IPS DF 6.9 (cell line): ENCODE results near the gene FARSB.

ENCODE experiments used
- DNase-seq: peaks from one replicate; pipeline ENCODE4 v3.0.0-alpha.2; 2013; ENCODE audit warnings: low read depth, low spot score
- H3K27ac ChIP-seq: one replicate; pipeline ENCODE4 v1.5.1; 2013; ENCODE audit warnings: low read length, control low read depth
- H3K27me3 ChIP-seq: 2 replicates; pipeline ENCODE4 v1.6.1; 2013; ENCODE audit warnings: mild to moderate bottlenecking, low read length; ENCODE audit not compliant: control insufficient read depth, insufficient read depth
- H3K36me3 ChIP-seq: 2 replicates; pipeline ENCODE4 v1.6.1; 2013; ENCODE audit warnings: low read length; ENCODE audit not compliant: control insufficient read depth, insufficient read depth
- H3K4me1 ChIP-seq: 2 replicates; pipeline ENCODE4 v1.6.1; 2013; ENCODE audit warnings: low read length; ENCODE audit not compliant: control insufficient read depth, insufficient read depth
- H3K4me3 ChIP-seq: 2 replicates; pipeline ENCODE4 v1.5.1; 2013; ENCODE audit warnings: mild to moderate bottlenecking, low read length
- H3K9me3 ChIP-seq: 2 replicates; pipeline ENCODE4 v1.6.1; 2013; ENCODE audit warnings: low read length, inconsistent platforms; ENCODE audit not compliant: control insufficient read depth, insufficient read depth
- WGBS: extraction: QIAGEN DNeasy Blood & Tissue Kit; methylation state at CpG from one replicate; pipeline ENCODE4 v1.1.7; 2013; ENCODE audit warnings: mixed read lengths, missing lambda C conversion rate; ENCODE audit not compliant: insufficient read length, insufficient coverage; 5-methylcytosine and 5-hydroxymethylcytosine counted together

The FARSB gene

GRCh38 chr2:222637067-222637466, 18.8 kb downstream of the FARSB start:
- Histone ChIP-seq H3K9me3 (no peaks in the 10 kb centered on the region), H3K27ac (no peak overlapping the region), H3K27me3 (no peaks in the 10 kb centered on the region), H3K36me3 (peaks cover 3% of the 10 kb centered on the region; the same call in 1 of the 2 replicates), H3K4me3 (no peak overlapping the region), H3K4me1 (no peaks in the 10 kb centered on the region)
- DNase-seq: no peak
- WGBS: no CpG with 5 or more reads among the region's 1 CpG

GRCh38 chr2:222635295-222635694, 20.6 kb downstream of the FARSB start:
- Histone ChIP-seq H3K4me1 (no peaks in the 10 kb centered on the region), H3K36me3 (peaks cover 8% of the 10 kb centered on the region; the same call in 1 of the 2 replicates), H3K27ac (no peak overlapping the region), H3K9me3 (no peaks in the 10 kb centered on the region), H3K4me3 (no peak overlapping the region), H3K27me3 (no peaks in the 10 kb centered on the region)
- 100% methylated on average over 1 of the region's 1 CpG for WGBS
- DNase-seq: no peak

GRCh38 chr2:222627764-222628163, 28.1 kb downstream of the FARSB start:
- H3K9me3 ChIP-seq: no peaks in the 10 kb centered on the region
- H3K27ac ChIP-seq: no peak overlapping the region
- H3K4me1 ChIP-seq: no peaks in the 10 kb centered on the region
- no peaks in the 10 kb centered on the region for H3K27me3 ChIP-seq
- peaks cover 15% of the 10 kb centered on the region; the same call in 1 of the 2 replicates for H3K36me3 ChIP-seq
- no peak for DNase-seq
- H3K4me3 ChIP-seq: no peak overlapping the region
- no CpG with 5 or more reads among the region's 5 CpGs for WGBS

GRCh38 chr2:222623756-222624309, 32.1 kb downstream of the FARSB start:
- no peaks in the 10 kb centered on the region for H3K9me3 ChIP-seq
- H3K27me3 ChIP-seq: no peaks in the 10 kb centered on the region
- H3K4me1 ChIP-seq: no peaks in the 10 kb centered on the region
- no peak for DNase-seq
- H3K27ac ChIP-seq: no peak overlapping the region
- no peak overlapping the region for H3K4me3 ChIP-seq
- peaks cover 10% of the 10 kb centered on the region; the same call in 1 of the 2 replicates for H3K36me3 ChIP-seq
- WGBS: 100% methylated on average over 2 of the region's 6 CpGs

GRCh38 chr2:222622910-222623309, 33.0 kb downstream of the FARSB start:
- Histone ChIP-seq H3K4me3 (no peak overlapping the region), H3K9me3 (no peaks in the 10 kb centered on the region), H3K36me3 (peaks cover 9% of the 10 kb centered on the region; the same call in 1 of the 2 replicates), H3K27ac (no peak overlapping the region), H3K4me1 (no peaks in the 10 kb centered on the region), H3K27me3 (no peaks in the 10 kb centered on the region)
- WGBS: no CpG with 5 or more reads among the region's 2 CpGs
- no peak for DNase-seq

GRCh38 chr2:222621893-222622292, 34.0 kb downstream of the FARSB start:
- Histone ChIP-seq H3K36me3 (peaks cover 9% of the 10 kb centered on the region; the same call in 1 of the 2 replicates), H3K27me3 (no peaks in the 10 kb centered on the region), H3K4me1 (no peaks in the 10 kb centered on the region), H3K27ac (no peak overlapping the region), H3K9me3 (no peaks in the 10 kb centered on the region), H3K4me3 (no peak overlapping the region)
- DNase-seq: no peak
- no CpG with 5 or more reads among the region's 4 CpGs for WGBS

GRCh38 chr2:222615320-222615719, 40.6 kb downstream of the FARSB start:
- Histone ChIP-seq H3K27ac (no peak overlapping the region), H3K4me1 (no peaks in the 10 kb centered on the region), H3K27me3 (no peaks in the 10 kb centered on the region), H3K9me3 (no peaks in the 10 kb centered on the region), H3K36me3 (peaks cover 8% of the 10 kb centered on the region; the same call in 1 of the 2 replicates), H3K4me3 (no peak overlapping the region)
- WGBS: no CpG with 5 or more reads among the region's 2 CpGs
- DNase-seq: no peak

- Histone ChIP-seq H3K4me3 (no peak overlapping the region), H3K27ac (no peak overlapping the region), H3K9me3 (no peaks in the 10 kb centered on the region), H3K27me3 (no peaks in the 10 kb centered on the region), H3K36me3 (peaks cover 5% of the 10 kb centered on the region; the same call in 1 of the 2 replicates), H3K4me1 (no peaks in the 10 kb centered on the region)
- WGBS: no CpG with 5 or more reads among the region's 3 CpGs
- DNase-seq: peak; percentile 13
Measured at GRCh38 chr2:222613715-222614331, 42.1 kb downstream of the FARSB start.

GRCh38 chr2:222611684-222612083, 44.2 kb downstream of the FARSB start:
- Histone ChIP-seq H3K36me3 (peaks cover 5% of the 10 kb centered on the region; the same call in 1 of the 2 replicates), H3K4me1 (no peaks in the 10 kb centered on the region), H3K4me3 (no peak overlapping the region), H3K27ac (no peak overlapping the region), H3K27me3 (no peaks in the 10 kb centered on the region), H3K9me3 (no peaks in the 10 kb centered on the region)
- no CpG with 5 or more reads among the region's 4 CpGs for WGBS
- no peak for DNase-seq

- WGBS: no CpG with 5 or more reads among the region's 1 CpG
- no peaks in the 10 kb centered on the region for H3K4me1 ChIP-seq
- no peak overlapping the region for H3K4me3 ChIP-seq
- DNase-seq: no peak
- H3K27me3 ChIP-seq: no peaks in the 10 kb centered on the region
- H3K9me3 ChIP-seq: no peaks in the 10 kb centered on the region
- H3K27ac ChIP-seq: no peak overlapping the region
- H3K36me3 ChIP-seq: peaks cover 5% of the 10 kb centered on the region; the same call in 1 of the 2 replicates
Measured at GRCh38 chr2:222610746-222611145, 45.1 kb downstream of the FARSB start.

- H3K9me3 ChIP-seq: no peaks in the 10 kb centered on the region
- peaks cover 5% of the 10 kb centered on the region; the same call in 1 of the 2 replicates for H3K36me3 ChIP-seq
- WGBS: no CpG with 5 or more reads among the region's 3 CpGs
- DNase-seq: no peak
- H3K4me1 ChIP-seq: no peaks in the 10 kb centered on the region
- H3K27ac ChIP-seq: no peak overlapping the region
- no peak overlapping the region for H3K4me3 ChIP-seq
- H3K27me3 ChIP-seq: no peaks in the 10 kb centered on the region
Measured at GRCh38 chr2:222609381-222609780, 46.5 kb downstream of the FARSB start.
